Measurements from ENCODE around the gene CHRNA5. TPM values are rescaled to one million over a fixed set of nuclear protein-coding genes. Genes with fewer than 3 reads are reported as not detected.
"Not testable (repeated sequence)": the region's sequence is repeated elsewhere in the genome, so short reads cannot be mapped to it uniquely, and the experiment has no call there.

CHRNA5 gene
- total RNA-seq, 1 donor = 0.52 TPM

- H3K4me3 ChIP-seq (ENCODE audit: low read length) = no peak overlapping the region
- H3K9me3 ChIP-seq (ENCODE audit: low read depth, low read length) = no peaks in the 10 kb centered on the region
- H3K27me3 ChIP-seq (ENCODE audit: insufficient read depth, low read length) = no peaks in the 10 kb centered on the region
- H3K4me1 ChIP-seq (ENCODE audit: insufficient read depth, low read length) = no peaks in the 10 kb centered on the region
Observed at GRCh38 chr15:78550815-78551214, 14.5 kb upstream of the CHRNA5 start.

- Histone ChIP-seq H3K4me3 (ENCODE audit: low read length) (no peak overlapping the region), H3K27me3 (ENCODE audit: insufficient read depth, low read length) (no peaks in the 10 kb centered on the region), H3K4me1 (ENCODE audit: insufficient read depth, low read length) (no peaks in the 10 kb centered on the region), H3K9me3 (ENCODE audit: low read depth, low read length) (no peaks in the 10 kb centered on the region)
Observed at GRCh38 chr15:78551902-78552301, 13.4 kb upstream of the CHRNA5 start.

- Histone ChIP-seq H3K4me3 (ENCODE audit: low read length) (no peak overlapping the region), H3K27me3 (ENCODE audit: insufficient read depth, low read length) (no peaks in the 10 kb centered on the region), H3K9me3 (ENCODE audit: low read depth, low read length) (no peaks in the 10 kb centered on the region), H3K4me1 (ENCODE audit: insufficient read depth, low read length) (no peaks in the 10 kb centered on the region)
Observed at GRCh38 chr15:78552597-78552996, 12.7 kb upstream of the CHRNA5 start.

- not testable (repeated sequence) for H3K4me3 ChIP-seq (ENCODE audit: low read length); H3K4me1 ChIP-seq (ENCODE audit: insufficient read depth, low read length); H3K9me3 ChIP-seq (ENCODE audit: low read depth, low read length); H3K27me3 ChIP-seq (ENCODE audit: insufficient read depth, low read length)
Observed at GRCh38 chr15:78560201-78560600, 5.1 kb upstream of the CHRNA5 start.

GRCh38 chr15:78561490-78561889 lies 3.8 kb upstream of the CHRNA5 start:
- no peak overlapping the region for H3K4me3 ChIP-seq (ENCODE audit: low read length)
- H3K27me3 ChIP-seq (ENCODE audit: insufficient read depth, low read length) = peaks cover 8% of the 10 kb centered on the region
- H3K4me1 ChIP-seq (ENCODE audit: insufficient read depth, low read length) = peaks cover 15% of the 10 kb centered on the region
- H3K9me3 ChIP-seq (ENCODE audit: low read depth, low read length) = no peaks in the 10 kb centered on the region

GRCh38 chr15:78563092-78563491 lies 2.2 kb upstream of the CHRNA5 start:
- no peak overlapping the region for H3K4me3 ChIP-seq (ENCODE audit: low read length)
- H3K27me3 ChIP-seq (ENCODE audit: insufficient read depth, low read length) = peaks cover 19% of the 10 kb centered on the region
- H3K9me3 ChIP-seq (ENCODE audit: low read depth, low read length) = no peaks in the 10 kb centered on the region
- peaks cover 15% of the 10 kb centered on the region for H3K4me1 ChIP-seq (ENCODE audit: insufficient read depth, low read length)

GRCh38 chr15:78564743-78565096 lies 600 bp upstream of the CHRNA5 start:
- Histone ChIP-seq H3K27me3 (ENCODE audit: insufficient read depth, low read length) (peaks cover 19% of the 10 kb centered on the region), H3K4me1 (ENCODE audit: insufficient read depth, low read length) (peaks cover 15% of the 10 kb centered on the region), H3K4me3 (ENCODE audit: low read length) (peak overlapping the region; percentile 52), H3K9me3 (ENCODE audit: low read depth, low read length) (no peaks in the 10 kb centered on the region)

GRCh38 chr15:78565951-78566774 lies 843 bp downstream of the CHRNA5 start:
- Histone ChIP-seq H3K27me3 (ENCODE audit: insufficient read depth, low read length) (peaks cover 19% of the 10 kb centered on the region), H3K4me3 (ENCODE audit: low read length) (peak overlapping the region; percentile 52), H3K4me1 (ENCODE audit: insufficient read depth, low read length) (peaks cover 15% of the 10 kb centered on the region)

GRCh38 chr15:78567531-78567930 lies 2.2 kb downstream of the CHRNA5 start:
- Histone ChIP-seq H3K9me3 (ENCODE audit: low read depth, low read length) (no peaks in the 10 kb centered on the region), H3K4me1 (ENCODE audit: insufficient read depth, low read length) (peaks cover 15% of the 10 kb centered on the region), H3K4me3 (ENCODE audit: low read length) (no peak overlapping the region), H3K27me3 (ENCODE audit: insufficient read depth, low read length) (peaks cover 19% of the 10 kb centered on the region)

More at GRCh38 chr15:78565951-78566774, 843 bp downstream of the CHRNA5 start:
- no peaks in the 10 kb centered on the region for H3K9me3 ChIP-seq (ENCODE audit: low read depth, low read length)

- Histone ChIP-seq H3K27me3 (ENCODE audit: insufficient read depth, low read length) (peaks cover 19% of the 10 kb centered on the region), H3K4me3 (ENCODE audit: low read length) (no peak overlapping the region), H3K4me1 (ENCODE audit: insufficient read depth, low read length) (peaks cover 7% of the 10 kb centered on the region), H3K9me3 (ENCODE audit: low read depth, low read length) (no peaks in the 10 kb centered on the region)
Observed at GRCh38 chr15:78570710-78571109, 5.4 kb downstream of the CHRNA5 start.

- no peak overlapping the region for H3K4me3 ChIP-seq (ENCODE audit: low read length)
- peaks cover 12% of the 10 kb centered on the region for H3K27me3 ChIP-seq (ENCODE audit: insufficient read depth, low read length)
- H3K9me3 ChIP-seq (ENCODE audit: low read depth, low read length) = no peaks in the 10 kb centered on the region
- H3K4me1 ChIP-seq (ENCODE audit: insufficient read depth, low read length) = peaks cover under 1% of the 10 kb centered on the region
Observed at GRCh38 chr15:78571382-78571781, 6.1 kb downstream of the CHRNA5 start.

GRCh38 chr15:78573416-78573815 lies 8.1 kb downstream of the CHRNA5 start:
- no peaks in the 10 kb centered on the region for H3K27me3 ChIP-seq (ENCODE audit: insufficient read depth, low read length)
- H3K9me3 ChIP-seq (ENCODE audit: low read depth, low read length) = no peaks in the 10 kb centered on the region
- H3K4me3 ChIP-seq (ENCODE audit: low read length) = no peak overlapping the region
- H3K4me1 ChIP-seq (ENCODE audit: insufficient read depth, low read length) = no peaks in the 10 kb centered on the region

- no peaks in the 10 kb centered on the region for H3K9me3 ChIP-seq (ENCODE audit: low read depth, low read length)
- no peaks in the 10 kb centered on the region for H3K4me1 ChIP-seq (ENCODE audit: insufficient read depth, low read length)
- no peak overlapping the region for H3K4me3 ChIP-seq (ENCODE audit: low read length)
- H3K27me3 ChIP-seq (ENCODE audit: insufficient read depth, low read length) = no peaks in the 10 kb centered on the region
Observed at GRCh38 chr15:78574944-78575343, 9.6 kb downstream of the CHRNA5 start.

GRCh38 chr15:78597583-78597982 lies 32.3 kb downstream of the CHRNA5 start:
- Histone ChIP-seq H3K4me3 (ENCODE audit: low read length) (no peak overlapping the region), H3K9me3 (ENCODE audit: low read depth, low read length) (no peaks in the 10 kb centered on the region), H3K27me3 (ENCODE audit: insufficient read depth, low read length) (no peaks in the 10 kb centered on the region), H3K4me1 (ENCODE audit: insufficient read depth, low read length) (no peaks in the 10 kb centered on the region)

- Histone ChIP-seq H3K9me3 (ENCODE audit: low read depth, low read length) (no peaks in the 10 kb centered on the region), H3K27me3 (ENCODE audit: insufficient read depth, low read length) (no peaks in the 10 kb centered on the region), H3K4me1 (ENCODE audit: insufficient read depth, low read length) (no peaks in the 10 kb centered on the region), H3K4me3 (ENCODE audit: low read length) (no peak overlapping the region)
Observed at GRCh38 chr15:78598348-78598747, 33.0 kb downstream of the CHRNA5 start.

- Histone ChIP-seq H3K27me3 (ENCODE audit: insufficient read depth, low read length) (no peaks in the 10 kb centered on the region), H3K9me3 (ENCODE audit: low read depth, low read length) (no peaks in the 10 kb centered on the region), H3K4me3 (ENCODE audit: low read length) (no peak overlapping the region), H3K4me1 (ENCODE audit: insufficient read depth, low read length) (no peaks in the 10 kb centered on the region)
Observed at GRCh38 chr15:78599189-78599588, 33.9 kb downstream of the CHRNA5 start.
